OCI-LY7 (cell line): ENCODE results near the gene ETV3L. TPM values are rescaled to one million over a fixed set of nuclear protein-coding genes. Genes with fewer than 3 reads are reported as not detected.

ENCODE experiments used
- BruUV-seq: library from RNA; stranded (reverse); fragments of 400-500 nt; replicated peaks from 2 replicates; lab custom pipeline; 2021; lab: Mats Ljungman, UMichigan
- CTCF ChIA-PET: fragments of 300-600 bp; sonication (Branson Sonifier 250); formaldehyde crosslinking; loops from one replicate; lab custom pipeline; 2022; ENCODE audit warnings: antibody characterized with exemption; ENCODE audit not compliant: unreplicated experiment; lab: Charles Lee
- POLR2A ChIA-PET: fragments of 300-600 bp; sonication (Branson Sonifier 250); formaldehyde crosslinking; loops from one replicate; lab custom pipeline; 2022; ENCODE audit warnings: antibody characterized with exemption; lab: Charles Lee
- DNase-seq: peaks from one replicate; pipeline ENCODE4 v3.0.0-alpha.2; 2015; ENCODE audit warnings: low spot score
- H2AFZ ChIP-seq: fragments of 200-600 bp; sonication (generic), shearing (Covaris generic); 2 replicates; pipeline ENCODE4 v1.6.1; 2014; ENCODE audit warnings: mild to moderate bottlenecking, antibody characterized with exemption, low read length, moderate library complexity
- H3K27ac ChIP-seq: fragments of 200-600 bp; sonication (generic); 2 replicates; pipeline ENCODE4 v1.5.1; 2014; ENCODE audit warnings: mixed run types, low read depth, mild to moderate bottlenecking, moderate library complexity, low read length, inconsistent platforms; ENCODE audit not compliant: poor library complexity, severe bottlenecking
- H3K36me3 ChIP-seq: fragments of 200-600 bp; sonication (generic); 2 replicates; pipeline ENCODE4 v1.6.1; 2014; ENCODE audit warnings: mild to moderate bottlenecking, antibody characterized with exemption, low read length, moderate library complexity, mixed read lengths; ENCODE audit not compliant: insufficient read depth
- H3K4me1 ChIP-seq: fragments of 200-600 bp; sonication (generic); 2 replicates; pipeline ENCODE4 v1.5.1; 2014; ENCODE audit warnings: mild to moderate bottlenecking, low read length; ENCODE audit not compliant: insufficient read depth, poor library complexity, severe bottlenecking
- H3K4me2 ChIP-seq: fragments of 200-600 bp; sonication (generic); 2 replicates; pipeline ENCODE4 v1.6.1; 2014; ENCODE audit warnings: mild to moderate bottlenecking, low read length
- H3K4me3 ChIP-seq: fragments of 200-600 bp; sonication (generic); 2 replicates; pipeline ENCODE4 v1.5.1; 2014; ENCODE audit warnings: mild to moderate bottlenecking, low read depth, low read length; ENCODE audit not compliant: poor library complexity, severe bottlenecking
- H3K79me2 ChIP-seq: fragments of 200-600 bp; sonication (generic); 2 replicates; pipeline ENCODE4 v1.6.1; 2016; ENCODE audit warnings: low read depth, mild to moderate bottlenecking, low read length, moderate library complexity, mixed read lengths; ENCODE audit not compliant: insufficient read depth
- H3K9me2 ChIP-seq: fragments of 200-600 bp; sonication (generic); 2 replicates; pipeline ENCODE4 v1.6.1; 2016; ENCODE audit warnings: mild to moderate bottlenecking, low read length, mixed read lengths; ENCODE audit not compliant: insufficient read depth
- H3K9me3 ChIP-seq: fragments of 200-600 bp; sonication (generic); 2 replicates; pipeline ENCODE4 v1.6.1; 2014; ENCODE audit warnings: mild to moderate bottlenecking, mixed run types, low read length, mixed read lengths
- H4K20me1 ChIP-seq: fragments of 200-600 bp; sonication (generic); 2 replicates; pipeline ENCODE4 v1.6.1; 2014; ENCODE audit warnings: mild to moderate bottlenecking, antibody characterized with exemption, low read length, moderate library complexity, mixed read lengths; ENCODE audit not compliant: insufficient read depth
- CTCF ChIP-seq: fragments of 200-600 bp; sonication (generic); conservative IDR thresholded peaks from 2 replicates; pipeline ENCODE4 v1.5.1; 2014; ENCODE audit warnings: mild to moderate bottlenecking, antibody characterized with exemption, low read length, moderate library complexity, mixed read lengths
- EZH2phosphoT487 ChIP-seq: fragments of 200-600 bp; sonication (generic); IDR thresholded peaks from 2 replicates; pipeline ENCODE4 v1.6.1; 2018; ENCODE audit warnings: low read depth, borderline replicate concordance, mild to moderate bottlenecking, mixed run types, antibody characterized with exemption, low read length, moderate library complexity, mixed read lengths
- intact Hi-C: fragments of 100-400 bp; cut with micrococcal nuclease; formaldehyde crosslinking; loops from one replicate; pipeline ENCODE4 v1.10.0; 2022; ENCODE audit not compliant: unreplicated experiment
- total RNA-seq, 2 experiments: library from RNA; depleted of rRNA in 1 of 2; stranded (reverse); fragments of >200 nt in 1 of 2; shearing (Covaris generic) in 1 of 2; gene quantifications; 2 replicates each; pipeline ENCODE4 v1.2.3, GENCODE V29; 2014 to 2022

Gene ETV3L
- total RNA-seq, 2 experiments from 2014 or later, result not detected

GRCh38 chr1:157105298-157105987 is 5.8 kb upstream of the ETV3L start:
- no peaks in the 10 kb centered on the region for H3K79me2 ChIP-seq
- no peak overlapping the region for H3K27ac ChIP-seq
- TF ChIP-seq CTCF (no peak), EZH2phosphoT487 (no peak)
- BruUV-seq, result no TSS peak
- no peaks in the 10 kb centered on the region for H3K9me2 ChIP-seq
- H3K4me2 ChIP-seq, result no peak overlapping the region
- no peaks in the 10 kb centered on the region for H3K36me3 ChIP-seq
- no peak for DNase-seq
- intact Hi-C loops, result no loop called here
- no peaks in the 10 kb centered on the region for H3K4me1 ChIP-seq
- ChIA-PET CTCF (no interaction called here), POLR2A (no interaction called here)
- H4K20me1 ChIP-seq, result no peaks in the 10 kb centered on the region
- H3K9me3 ChIP-seq, result no peaks in the 10 kb centered on the region
- no peak overlapping the region for H2AFZ ChIP-seq
- H3K4me3 ChIP-seq, result no peak overlapping the region

- ChIA-PET CTCF (no interaction called here), POLR2A (no interaction called here)
- Histone ChIP-seq H3K9me2 (no peaks in the 10 kb centered on the region), H3K4me2 (no peak overlapping the region), H2AFZ (no peak overlapping the region), H3K79me2 (no peaks in the 10 kb centered on the region), H3K4me1 (no peaks in the 10 kb centered on the region), H3K27ac (no peak overlapping the region), H3K4me3 (no peak overlapping the region), H4K20me1 (no peaks in the 10 kb centered on the region), H3K9me3 (no peaks in the 10 kb centered on the region), H3K36me3 (no peaks in the 10 kb centered on the region)
- no TSS peak for BruUV-seq
- no peak for DNase-seq
- no peak for TF ChIP-seq CTCF
- TF ChIP-seq EZH2phosphoT487, result no peak
- intact Hi-C loops, result no loop called here
Observed at GRCh38 chr1:157104598-157105293, 5.1 kb upstream of the ETV3L start.

GRCh38 chr1:157103268-157103667 is 3.7 kb upstream of the ETV3L start:
- intact Hi-C loops, result no loop called here
- Histone ChIP-seq H3K4me1 (no peaks in the 10 kb centered on the region), H3K36me3 (no peaks in the 10 kb centered on the region), H4K20me1 (no peaks in the 10 kb centered on the region), H3K79me2 (no peaks in the 10 kb centered on the region), H3K9me2 (no peaks in the 10 kb centered on the region), H2AFZ (no peak overlapping the region), H3K4me3 (no peak overlapping the region), H3K4me2 (no peak overlapping the region), H3K9me3 (no peaks in the 10 kb centered on the region), H3K27ac (no peak overlapping the region)
- TF ChIP-seq EZH2phosphoT487 (no peak), CTCF (no peak)
- DNase-seq, result no peak
- no TSS peak for BruUV-seq
- ChIA-PET POLR2A (no interaction called here), CTCF (interaction anchor here (0.6 kb wide), 1 partner anchor 380 kb away, joined by 6 read pairs; no protein-coding TSS in a partner anchor)
